ENCODE data around the gene PPP3CA.

PPP3CA gene

DNA sequence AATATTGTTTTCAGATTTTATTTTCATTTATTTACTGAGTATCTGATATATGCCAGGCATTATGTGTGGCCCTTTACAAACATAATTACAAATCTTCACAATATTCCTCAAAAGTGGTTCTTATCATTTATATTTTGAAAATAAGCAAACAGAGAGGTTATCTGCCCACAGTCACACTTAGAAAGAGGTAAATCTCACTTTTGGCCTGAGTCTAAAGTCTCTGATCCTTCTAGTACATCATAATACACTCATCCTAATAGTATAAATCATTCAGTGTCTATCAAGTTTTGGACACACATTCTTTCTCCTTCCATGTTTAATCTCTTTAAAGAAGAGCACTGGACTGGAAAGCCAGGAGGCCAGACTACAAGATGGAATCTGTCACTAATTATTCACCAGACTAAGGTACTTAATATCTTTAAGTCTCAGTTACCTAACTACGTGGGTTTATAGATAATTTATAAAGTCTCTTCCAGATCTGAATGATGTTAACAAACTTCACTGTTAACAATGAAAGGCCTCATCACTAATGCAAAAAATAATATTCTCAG is 281.3 kb downstream of the PPP3CA start:
- H4K20me1 ChIP-seq (ENCODE audit: insufficient read depth, low read length): no peaks in the 10 kb centered on the region
- no peaks in the 10 kb centered on the region for H3K9me2 ChIP-seq (ENCODE audit: low read depth, low read length)
- TF ChIP-seq CTCF (IDR thresholded peaks at IDR 0.05; ENCODE audit: low read length) (no peak), EZH2 (IDR thresholded peaks at IDR 0.05; ENCODE audit: borderline replicate concordance, low read length) (no peak)
- no peak overlapping the region for H2AFZ ChIP-seq (ENCODE audit: low read length)
- H3K79me2 ChIP-seq (ENCODE audit: insufficient read depth, low read length): no peaks in the 10 kb centered on the region
- H3K9me3 ChIP-seq (ENCODE audit: low read length): no peaks in the 10 kb centered on the region
- no peaks in the 10 kb centered on the region for H3K4me1 ChIP-seq (ENCODE audit: insufficient read depth, low read length, severe bottlenecking)
- no peak overlapping the region for H3K4me2 ChIP-seq (ENCODE audit: low read length)
- no peak overlapping the region for H3K27ac ChIP-seq (ENCODE audit: low read depth, low read length, poor library complexity, severe bottlenecking)
- H3K9ac ChIP-seq (ENCODE audit: low read length): no peak overlapping the region
- no peaks in the 10 kb centered on the region for H3K27me3 ChIP-seq (ENCODE audit: insufficient read depth, low read length)
- no peak overlapping the region for H3K4me3 ChIP-seq (ENCODE audit: low read depth, low read length, poor library complexity, severe bottlenecking)
- H3F3A ChIP-seq (ENCODE audit: insufficient read depth, low read length): no peaks in the 10 kb centered on the region
- H3K36me3 ChIP-seq (ENCODE audit: insufficient read depth, low read length): peaks cover 19% of the 10 kb centered on the region; the same call in 1 of the 2 replicates

GRCh38 chr4:101065346-101065745 is 282.0 kb downstream of the PPP3CA start:
- no peak overlapping the region for H2AFZ ChIP-seq (ENCODE audit: low read length)
- H3K27ac ChIP-seq (ENCODE audit: low read depth, low read length, poor library complexity, severe bottlenecking): no peak overlapping the region
- H3K36me3 ChIP-seq (ENCODE audit: insufficient read depth, low read length): peaks cover 19% of the 10 kb centered on the region; the same call in 1 of the 2 replicates
- no peak overlapping the region for H3K4me2 ChIP-seq (ENCODE audit: low read length)
- H3K9me2 ChIP-seq (ENCODE audit: low read depth, low read length): no peaks in the 10 kb centered on the region
- TF ChIP-seq CTCF (IDR thresholded peaks at IDR 0.05; ENCODE audit: low read length) (no peak), EZH2 (IDR thresholded peaks at IDR 0.05; ENCODE audit: borderline replicate concordance, low read length) (no peak)
- no peaks in the 10 kb centered on the region for H3K4me1 ChIP-seq (ENCODE audit: insufficient read depth, low read length, severe bottlenecking)
- H3K27me3 ChIP-seq (ENCODE audit: insufficient read depth, low read length): no peaks in the 10 kb centered on the region
- no peaks in the 10 kb centered on the region for H3F3A ChIP-seq (ENCODE audit: insufficient read depth, low read length)
- H3K79me2 ChIP-seq (ENCODE audit: insufficient read depth, low read length): no peaks in the 10 kb centered on the region
- H4K20me1 ChIP-seq (ENCODE audit: insufficient read depth, low read length): no peaks in the 10 kb centered on the region
- no peak overlapping the region for H3K9ac ChIP-seq (ENCODE audit: low read length)
- H3K9me3 ChIP-seq (ENCODE audit: low read length): no peaks in the 10 kb centered on the region
- no peak overlapping the region for H3K4me3 ChIP-seq (ENCODE audit: low read depth, low read length, poor library complexity, severe bottlenecking)

- H3K36me3 ChIP-seq (ENCODE audit: insufficient read depth, low read length): peaks cover 26% of the 10 kb centered on the region; the same call in 1 of the 2 replicates
- no peaks in the 10 kb centered on the region for H3K79me2 ChIP-seq (ENCODE audit: insufficient read depth, low read length)
- no peak overlapping the region for H3K27ac ChIP-seq (ENCODE audit: low read depth, low read length, poor library complexity, severe bottlenecking)
- no peaks in the 10 kb centered on the region for H4K20me1 ChIP-seq (ENCODE audit: insufficient read depth, low read length)
- H3K9ac ChIP-seq (ENCODE audit: low read length): no peak overlapping the region
- no peaks in the 10 kb centered on the region for H3K27me3 ChIP-seq (ENCODE audit: insufficient read depth, low read length)
- H3K4me2 ChIP-seq (ENCODE audit: low read length): no peak overlapping the region
- no peaks in the 10 kb centered on the region for H3F3A ChIP-seq (ENCODE audit: insufficient read depth, low read length)
- no peaks in the 10 kb centered on the region for H3K4me1 ChIP-seq (ENCODE audit: insufficient read depth, low read length, severe bottlenecking)
- no peaks in the 10 kb centered on the region for H3K9me2 ChIP-seq (ENCODE audit: low read depth, low read length)
- H2AFZ ChIP-seq (ENCODE audit: low read length): no peak overlapping the region
- TF ChIP-seq EZH2 (IDR thresholded peaks at IDR 0.05; ENCODE audit: borderline replicate concordance, low read length) (no peak), CTCF (IDR thresholded peaks at IDR 0.05; ENCODE audit: low read length) (no peak)
- no peak overlapping the region for H3K4me3 ChIP-seq (ENCODE audit: low read depth, low read length, poor library complexity, severe bottlenecking)
- no peaks in the 10 kb centered on the region for H3K9me3 ChIP-seq (ENCODE audit: low read length)
These were observed 282.7 kb downstream of the PPP3CA start for GRCh38 chr4:101064541-101065180.
